ENCODE results near the gene CNGA3.

DNA sequence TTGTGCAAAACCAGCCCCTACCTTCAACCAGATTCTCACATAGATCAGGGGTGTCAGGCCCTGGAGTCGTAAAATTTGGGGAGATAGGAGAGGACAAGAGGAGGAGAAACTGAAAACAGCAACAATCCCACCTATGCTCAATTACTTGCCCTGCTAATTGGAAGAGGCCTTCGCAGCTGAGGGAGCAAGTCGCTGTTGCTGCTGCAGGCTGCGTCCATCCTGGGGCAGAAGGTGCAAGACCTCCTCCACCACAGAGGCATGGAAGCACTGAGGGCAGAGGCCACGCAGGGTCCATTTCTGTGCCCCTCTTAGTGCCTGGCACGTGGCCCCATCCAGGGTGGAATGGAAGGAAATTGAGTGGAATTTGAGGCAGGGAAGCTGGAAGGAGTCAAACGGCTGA lies 36.5 kb downstream of the CNGA3 start:
- TF ChIP-seq POLR2A (IDR thresholded peaks at IDR 0.05) = no peak
- TF ChIP-seq, protein P1, sequence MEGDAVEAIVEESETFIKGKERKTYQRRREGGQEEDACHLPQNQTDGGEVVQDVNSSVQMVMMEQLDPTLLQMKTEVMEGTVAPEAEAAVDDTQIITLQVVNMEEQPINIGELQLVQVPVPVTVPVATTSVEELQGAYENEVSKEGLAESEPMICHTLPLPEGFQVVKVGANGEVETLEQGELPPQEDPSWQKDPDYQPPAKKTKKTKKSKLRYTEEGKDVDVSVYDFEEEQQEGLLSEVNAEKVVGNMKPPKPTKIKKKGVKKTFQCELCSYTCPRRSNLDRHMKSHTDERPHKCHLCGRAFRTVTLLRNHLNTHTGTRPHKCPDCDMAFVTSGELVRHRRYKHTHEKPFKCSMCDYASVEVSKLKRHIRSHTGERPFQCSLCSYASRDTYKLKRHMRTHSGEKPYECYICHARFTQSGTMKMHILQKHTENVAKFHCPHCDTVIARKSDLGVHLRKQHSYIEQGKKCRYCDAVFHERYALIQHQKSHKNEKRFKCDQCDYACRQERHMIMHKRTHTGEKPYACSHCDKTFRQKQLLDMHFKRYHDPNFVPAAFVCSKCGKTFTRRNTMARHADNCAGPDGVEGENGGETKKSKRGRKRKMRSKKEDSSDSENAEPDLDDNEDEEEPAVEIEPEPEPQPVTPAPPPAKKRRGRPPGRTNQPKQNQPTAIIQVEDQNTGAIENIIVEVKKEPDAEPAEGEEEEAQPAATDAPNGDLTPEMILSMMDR (IDR thresholded peaks at IDR 0.05) = no peak
